ENCODE results near the gene FGF8. TPM values are rescaled to one million over a fixed set of nuclear protein-coding genes. Genes with fewer than 3 reads are reported as not detected.

FGF8 gene
- total and polyA plus RNA-seq, 2 of the 8 experiments (the other 6 are each of a cell fraction or from before 2014, with no cell fraction given) = 1.1 to 3.9 TPM

DNA sequence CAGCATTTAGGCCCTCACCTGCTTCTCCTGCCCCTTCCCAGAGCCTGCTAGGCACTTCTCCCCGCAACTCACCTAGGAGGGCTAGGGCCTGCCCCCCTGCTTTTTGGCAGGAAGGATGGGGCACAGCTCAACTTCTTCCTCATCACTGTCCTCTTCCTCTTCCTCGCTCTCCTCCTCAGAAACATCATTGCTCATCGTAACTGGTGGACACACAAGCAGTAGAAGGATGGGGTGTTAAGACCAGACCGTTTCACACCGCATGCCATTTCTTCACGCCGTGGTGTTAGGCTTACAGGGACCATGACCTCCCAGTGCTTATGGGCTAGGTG, 5.7 kb upstream of the FGF8 start:
- Histone ChIP-seq H3K9ac (replicated peaks in 1 of 4; ENCODE audit: extremely low read depth in 1 of 4, low read depth in 3 of 4, low read length in 3 of 4) (0 out of 7 replicates have a peak overlapping the region, but pooled peaks of 1 of the 4 experiments have one; percentile 6), H3K27me3 (replicated peaks in 1 of 4; ENCODE audit: control insufficient read depth in 3 of 4, extremely low read depth in 1 of 4, insufficient read depth in 3 of 4, low read length in 3 of 4) (peaks cover 19 to 32% (median 27%) of the 10 kb centered on the region in 4 experiments), H4K5ac (ENCODE audit: insufficient read length, low read depth, low read length) (no peak overlapping the region), H2BK120ac (replicated peaks; ENCODE audit: low read depth, low read length) (no peak overlapping the region), H3K4ac (replicated peaks; ENCODE audit: insufficient read length, low read depth, low read length) (no peak overlapping the region), H2BK12ac (ENCODE audit: low read depth, low read length) (no peak overlapping the region), H3K14ac (ENCODE audit: insufficient read length) (no peak overlapping the region), H3K18ac (ENCODE audit: extremely low read depth, low read length) (no peak overlapping the region), H4K8ac (ENCODE audit: extremely low read depth, insufficient read depth, low read length) (no peak overlapping the region), H2AK5ac (ENCODE audit: low read depth, low read length) (no peak overlapping the region), H4K20me1 (replicated peaks in 1 of 2; ENCODE audit: control insufficient read depth in 1 of 2, insufficient read depth in 2 of 2, low read length in 2 of 2) (peaks cover 15 to 29% of the 10 kb centered on the region in 2 experiments), H2BK5ac (ENCODE audit: low read depth, low read length) (no peak overlapping the region), H3K79me2 (ENCODE audit: control insufficient read depth in 1 of 2, insufficient read depth in 2 of 2, low read length in 2 of 2) (peaks cover 0 to 8% of the 10 kb centered on the region in 2 experiments; a peak in 1 of 4 replicates), H2AFZ (ENCODE audit: low read length) (no peak overlapping the region), H3K9me3 (ENCODE audit: insufficient read depth in 2 of 2, low read depth in 1 of 2, low read length in 1 of 2) (no peaks in the 10 kb centered on the region), H3K4me3 (ENCODE audit: extremely low read depth in 1 of 4, insufficient read depth in 2 of 4, low read depth in 3 of 4, low read length in 4 of 4) (peak overlapping the region in 1 of 4 experiments; percentile 90; a peak in 1 of 8 replicates), H3K36me3 (ENCODE audit: control insufficient read depth in 2 of 4, insufficient read depth in 4 of 4, low read length in 3 of 4) (peaks cover 8 to 10% (median 9%) of the 10 kb centered on the region in 4 experiments; a peak in 7 of 8 replicates), H3K23me2 (ENCODE audit: low read depth, low read length) (peaks cover 30% of the 10 kb centered on the region), H3K27ac (ENCODE audit: low read depth, low read length) (no peak overlapping the region), H2BK20ac (ENCODE audit: low read length) (no peak overlapping the region), H3K56ac (replicated peaks; ENCODE audit: insufficient read length, low read depth, low read length) (no peak overlapping the region), H4K91ac (replicated peaks; ENCODE audit: insufficient read length, low read length) (no peak overlapping the region), H2BK15ac (ENCODE audit: low read length) (no peak overlapping the region), H3K4me2 (ENCODE audit: insufficient read depth in 1 of 2, low read depth in 2 of 2, low read length in 2 of 2) (peak overlapping the region; percentile 78 to 95; a peak in 3 of 4 replicates), H3K79me1 (ENCODE audit: low read depth, low read length) (peaks cover 7% of the 10 kb centered on the region), H3K23ac (ENCODE audit: insufficient read length) (no peak overlapping the region), H3K4me1 (replicated peaks in 1 of 4; ENCODE audit: control insufficient read depth in 3 of 4, insufficient read depth in 4 of 4, low read length in 3 of 4) (peaks cover 4 to 36% (median 20%) of the 10 kb centered on the region in 4 experiments)
- no peak for FAIRE-seq
- DNase-seq (ENCODE audit: low read depth in 1 of 2, low spot score in 2 of 2) = no peak
- TF ChIP-seq RFX5 (IDR thresholded peaks at IDR 0.05; ENCODE audit: borderline replicate concordance, low read depth, low read length) (no peak), SP1 (IDR thresholded peaks at IDR 0.05; ENCODE audit: low read depth, low read length) (no peak), BCL11A (IDR thresholded peaks at IDR 0.05; ENCODE audit: low read depth in 2 of 2, low read length in 2 of 2) (no peak), YY1 (IDR thresholded peaks at IDR 0.05; ENCODE audit: low read depth, low read length) (no peak), ATF2 (IDR thresholded peaks at IDR 0.05; ENCODE audit: low read length) (no peak)
- 88% methylated on average over 7 of the region's 7 CpGs; no CpG with 5 or more reads in 1 of the 2 experiments for WGBS, 2 experiments (ENCODE audit: extremely low coverage in 1 of 2, insufficient coverage in 1 of 2, insufficient read length in 1 of 2, insufficient replicate concordance in 2 of 2, low coverage in 1 of 2, low lambda C conversion rate in 2 of 2, missing lambda C conversion rate in 1 of 2)
- ChIA-PET POLR2A (ENCODE audit: partially characterized antibody) (interaction anchor here (0.8 to 9.1 kb wide), 11 partner anchors 7 to 189 kb away, joined by 3 to 66 read pairs (median 5); partner anchors contain the start of gene OGA), CTCF (ENCODE audit: partially characterized antibody) (interaction anchor here (0.6 to 9.8 kb wide), 63 partner anchors 8 to 568 kb away, joined by 3 to 246 read pairs (median 5); partner anchors contain the start of genes DPCD, KCNIP2, OGA and POLL)

All from H1 (cell line).